Keratinocyte (primary cell): Measurements from ENCODE around the gene FAM234A.

Experiments
- EZH2 ChIP-seq: IDR thresholded peaks from one replicate; pipeline ENCODE4 v1.6.1; 2012; ENCODE audit warnings: inconsistent platforms, mild to moderate bottlenecking, low read length, moderate library complexity
- TF ChIP-seq, protein P1 (sequence below), 3 experiments: IDR thresholded peaks in 1 of 3; conservative IDR thresholded peaks in 1 of 3; optimal IDR thresholded peaks in 1 of 3; 2 replicates in 2 of 3; 3 replicates in 1 of 3; pipeline versions ENCODE3 to v1.5.1; 2011; ENCODE audit warnings: low read length in 3 of 3, mild to moderate bottlenecking in 3 of 3, moderate library complexity in 2 of 3, control low read depth in 1 of 3, inconsistent platforms in 1 of 3; ENCODE audit not compliant: insufficient read depth in 2 of 3; ENCODE audit errors: extremely low read depth in 1 of 3

DNA sequence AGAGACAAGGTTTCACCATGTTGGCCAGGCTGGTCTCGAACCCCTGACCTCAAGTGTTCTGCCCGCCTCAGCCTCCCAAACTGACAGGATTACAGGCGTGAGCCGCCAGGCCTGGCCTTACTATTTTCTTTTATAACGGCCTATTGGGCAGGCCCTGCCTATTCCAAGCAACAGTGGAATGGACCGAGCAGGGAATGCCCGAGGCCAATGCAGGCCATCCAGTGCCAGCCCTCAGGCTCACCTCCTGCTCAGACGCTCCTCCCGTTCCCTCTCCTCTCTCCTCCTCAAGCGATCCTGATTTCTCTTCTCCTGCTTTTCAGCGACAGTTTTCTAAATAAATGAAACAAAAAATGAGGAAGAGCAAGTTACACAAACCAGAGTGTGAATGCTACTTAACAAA, 41.9 kb upstream of the FAM234A start:
- TF ChIP-seq, protein P1, sequence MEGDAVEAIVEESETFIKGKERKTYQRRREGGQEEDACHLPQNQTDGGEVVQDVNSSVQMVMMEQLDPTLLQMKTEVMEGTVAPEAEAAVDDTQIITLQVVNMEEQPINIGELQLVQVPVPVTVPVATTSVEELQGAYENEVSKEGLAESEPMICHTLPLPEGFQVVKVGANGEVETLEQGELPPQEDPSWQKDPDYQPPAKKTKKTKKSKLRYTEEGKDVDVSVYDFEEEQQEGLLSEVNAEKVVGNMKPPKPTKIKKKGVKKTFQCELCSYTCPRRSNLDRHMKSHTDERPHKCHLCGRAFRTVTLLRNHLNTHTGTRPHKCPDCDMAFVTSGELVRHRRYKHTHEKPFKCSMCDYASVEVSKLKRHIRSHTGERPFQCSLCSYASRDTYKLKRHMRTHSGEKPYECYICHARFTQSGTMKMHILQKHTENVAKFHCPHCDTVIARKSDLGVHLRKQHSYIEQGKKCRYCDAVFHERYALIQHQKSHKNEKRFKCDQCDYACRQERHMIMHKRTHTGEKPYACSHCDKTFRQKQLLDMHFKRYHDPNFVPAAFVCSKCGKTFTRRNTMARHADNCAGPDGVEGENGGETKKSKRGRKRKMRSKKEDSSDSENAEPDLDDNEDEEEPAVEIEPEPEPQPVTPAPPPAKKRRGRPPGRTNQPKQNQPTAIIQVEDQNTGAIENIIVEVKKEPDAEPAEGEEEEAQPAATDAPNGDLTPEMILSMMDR (optimal IDR thresholded peaks at IDR 0.05 in 1 of 3, IDR thresholded peaks at IDR 0.05 in 1 of 3, conservative IDR thresholded peaks at IDR 0.05 in 1 of 3; ENCODE audit: extremely low read depth in 1 of 3, insufficient read depth in 2 of 3, low read length in 3 of 3): no peak
- TF ChIP-seq EZH2: no peak
